Measurements from ENCODE around the gene ABTB2. TPM values are rescaled to one million over a fixed set of nuclear protein-coding genes. Genes with fewer than 3 reads are reported as not detected.

Gene ABTB2
- total and polyA plus RNA-seq, 2 of the 8 experiments (the other 6 are each of a cell fraction or from before 2014, with no cell fraction given): 7.7 to 10.2 TPM

DNA sequence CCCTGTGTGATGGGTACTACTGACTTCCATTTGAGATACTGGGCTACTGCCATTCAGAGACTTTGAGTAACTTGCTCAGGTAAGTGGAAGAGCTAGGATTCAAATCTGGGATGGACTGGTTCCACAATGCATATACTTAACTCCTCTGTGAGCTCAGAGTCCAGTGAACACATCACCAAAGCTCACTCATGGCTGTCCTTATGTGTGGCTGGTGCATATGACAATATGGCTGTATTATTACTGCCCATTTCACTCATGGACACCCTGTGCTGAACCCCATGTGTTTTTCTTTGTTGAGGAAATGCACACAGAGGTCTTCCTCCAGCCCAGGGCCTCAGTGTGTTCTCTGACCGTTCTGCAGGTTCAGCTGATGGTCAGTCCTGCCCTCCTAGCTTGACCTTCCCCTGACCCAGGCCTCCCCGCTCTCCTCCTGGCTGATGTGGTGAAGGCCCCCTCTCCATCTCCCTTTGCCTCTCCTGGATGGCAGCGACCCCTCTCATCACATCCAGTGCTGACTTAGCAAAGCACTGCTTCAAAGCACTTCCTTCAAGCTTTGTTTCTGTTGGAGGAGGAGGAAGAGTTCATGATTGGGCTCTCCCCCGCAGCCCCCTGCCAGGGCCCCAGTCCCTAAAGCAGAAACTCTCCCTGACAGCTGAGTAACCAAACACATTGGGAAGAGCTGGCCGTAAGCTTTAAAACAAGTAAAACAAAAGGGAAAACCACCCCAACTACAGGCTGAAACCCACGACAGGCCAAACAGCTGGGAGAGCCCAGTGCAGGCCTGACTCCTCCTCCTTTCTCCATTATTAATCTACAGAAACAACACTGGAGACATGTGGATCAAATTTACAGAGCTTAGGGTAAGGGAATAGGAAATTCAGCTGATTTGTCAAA, 151.2 kb downstream of the ABTB2 start:
- peak overlapping the region; percentile 5; the same call in 1 of the 2 replicates for H3K18ac ChIP-seq (ENCODE audit: extremely low read depth, low read length)
- H2BK20ac ChIP-seq (ENCODE audit: low read length): no peak overlapping the region; the same call in 1 of the 2 replicates
- no peaks in the 10 kb centered on the region for H3K27me3 ChIP-seq (replicated peaks in 1 of 4; ENCODE audit: control insufficient read depth in 3 of 4, extremely low read depth in 1 of 4, insufficient read depth in 3 of 4, low read length in 3 of 4)
- peak overlapping the region; percentile 46; the same call in 1 of the 2 replicates for H2BK5ac ChIP-seq (ENCODE audit: low read depth, low read length)
- ChIA-PET CTCF (ENCODE audit: partially characterized antibody) (interaction anchor here (0.8 to 4.4 kb wide), 21 partner anchors 9 to 209 kb away, joined by 3 to 20 read pairs (median 4); partner anchors contain the start of gene ABTB2), POLR2A (ENCODE audit: partially characterized antibody) (interaction anchor here (0.6 to 2.6 kb wide), 6 partner anchors 7 to 156 kb away, joined by 3 to 7 read pairs (median 3); no protein-coding TSS in a partner anchor)
- H4K8ac ChIP-seq (ENCODE audit: extremely low read depth, insufficient read depth, low read length): no peak overlapping the region
- H3K4me3 ChIP-seq (ENCODE audit: extremely low read depth in 1 of 4, insufficient read depth in 2 of 4, low read depth in 3 of 4, low read length in 4 of 4): no peak overlapping the region
- H4K20me1 ChIP-seq (replicated peaks in 1 of 2; ENCODE audit: control insufficient read depth in 1 of 2, insufficient read depth in 2 of 2, low read length in 2 of 2): no peaks in the 10 kb centered on the region
- no peak overlapping the region for H2AFZ ChIP-seq (ENCODE audit: low read length)
- H3K79me2 ChIP-seq (ENCODE audit: control insufficient read depth in 1 of 2, insufficient read depth in 2 of 2, low read length in 2 of 2): no peaks in the 10 kb centered on the region
- no peaks in the 10 kb centered on the region for H3K79me1 ChIP-seq (ENCODE audit: low read depth, low read length)
- H3K9ac ChIP-seq (replicated peaks in 1 of 4; ENCODE audit: extremely low read depth in 1 of 4, low read depth in 3 of 4, low read length in 3 of 4): no peak overlapping the region
- H4K5ac ChIP-seq (ENCODE audit: insufficient read length, low read depth, low read length): no peak overlapping the region
- H3K56ac ChIP-seq (replicated peaks; ENCODE audit: insufficient read length, low read depth, low read length): no peak overlapping the region
- H3K23ac ChIP-seq (ENCODE audit: insufficient read length): no peak overlapping the region
- peaks cover 3 to 24% (median 16%) of the 10 kb centered on the region in 4 experiments for H3K4me1 ChIP-seq (replicated peaks in 1 of 4; ENCODE audit: control insufficient read depth in 3 of 4, insufficient read depth in 4 of 4, low read length in 3 of 4)
- H3K4ac ChIP-seq (replicated peaks; ENCODE audit: insufficient read length, low read depth, low read length): no peak overlapping the region
- H2BK120ac ChIP-seq (replicated peaks; ENCODE audit: low read depth, low read length): no peak overlapping the region
- no peak overlapping the region for H3K27ac ChIP-seq (ENCODE audit: low read depth, low read length)
- H3K14ac ChIP-seq (ENCODE audit: insufficient read length): no peak overlapping the region
- H2BK15ac ChIP-seq (ENCODE audit: low read length): peak overlapping the region; percentile 31; the same call in 1 of the 2 replicates
- DNase-seq (ENCODE audit: low read depth in 1 of 2, low spot score in 2 of 2) (no peak), FAIRE-seq (no peak)
- H2AK5ac ChIP-seq (ENCODE audit: low read depth, low read length): no peak overlapping the region; the same call in 1 of the 2 replicates
- H2BK12ac ChIP-seq (ENCODE audit: low read depth, low read length): peak overlapping the region; percentile 70; the same call in 1 of the 2 replicates
- H4K91ac ChIP-seq (replicated peaks; ENCODE audit: insufficient read length, low read length): peak overlapping the region; percentile 26
- H3K36me3 ChIP-seq (ENCODE audit: control insufficient read depth in 2 of 4, insufficient read depth in 4 of 4, low read length in 3 of 4): no peaks in the 10 kb centered on the region
- H3K9me3 ChIP-seq (ENCODE audit: insufficient read depth in 2 of 2, low read depth in 1 of 2, low read length in 1 of 2): no peaks in the 10 kb centered on the region
- no peak overlapping the region for H3K4me2 ChIP-seq (ENCODE audit: insufficient read depth in 1 of 2, low read depth in 2 of 2, low read length in 2 of 2)
- WGBS, 2 experiments (ENCODE audit: extremely low coverage in 1 of 2, insufficient coverage in 1 of 2, insufficient read length in 1 of 2, insufficient replicate concordance in 2 of 2, low coverage in 1 of 2, low lambda C conversion rate in 2 of 2, missing lambda C conversion rate in 1 of 2): 63% methylated on average over 6 of the region's 6 CpGs; no CpG with 5 or more reads in 1 of the 2 experiments
- no peaks in the 10 kb centered on the region for H3K23me2 ChIP-seq (ENCODE audit: low read depth, low read length)
- TF ChIP-seq SRF (IDR thresholded peaks at IDR 0.05; ENCODE audit: low read depth, low read length) (no peak), TBP (IDR thresholded peaks at IDR 0.05; ENCODE audit: low read depth, low read length) (no peak), SUZ12 (IDR thresholded peaks at IDR 0.05; ENCODE audit: low read length) (no peak), SIN3A (conservative IDR thresholded peaks at IDR 0.05 in 1 of 2, IDR thresholded peaks at IDR 0.05 in 1 of 2; ENCODE audit: low read depth in 1 of 2, low read length in 2 of 2) (no peak; a peak in 1 of 4 replicates), NANOG (IDR thresholded peaks at IDR 0.05; ENCODE audit: insufficient read depth, low read depth, low read length, poor library complexity, severe bottlenecking) (no peak), RXRA (IDR thresholded peaks at IDR 0.05; ENCODE audit: insufficient read depth, low read depth, low read length) (no peak), RAD21 (IDR thresholded peaks at IDR 0.05 in 1 of 2, conservative IDR thresholded peaks at IDR 0.05 in 1 of 2; ENCODE audit: low read depth in 2 of 2, low read length in 2 of 2) (no peak), TAF7 (optimal IDR thresholded peaks at IDR 0.05; ENCODE audit: borderline replicate concordance, low read depth, low read length) (no peak), SIX5 (IDR thresholded peaks at IDR 0.05; ENCODE audit: low read depth, low read length) (no peak), EGR1 (IDR thresholded peaks at IDR 0.05; ENCODE audit: borderline replicate concordance, low read depth, low read length) (no peak)
